GM23248 (cell line): ENCODE results near the gene BNIPL. TPM values are rescaled to one million over a fixed set of nuclear protein-coding genes. Genes with fewer than 3 reads are reported as not detected.

Experiments
- DNase-seq: peaks from one replicate; pipeline ENCODE4 v3.0.0-alpha.2; 2015
- H2AFZ ChIP-seq: fragments of 200-600 bp; sonication (generic); 2 replicates; pipeline ENCODE4 v1.6.1; 2016; ENCODE audit warnings: antibody characterized with exemption
- H3F3A ChIP-seq: fragments of 200-600 bp; sonication (generic); 2 replicates; pipeline ENCODE4 v1.6.1; 2016; ENCODE audit warnings: mild to moderate bottlenecking, antibody characterized with exemption, mixed run types; ENCODE audit not compliant: insufficient read depth
- H3K27ac ChIP-seq: fragments of 200-600 bp; sonication (generic); 2 replicates; pipeline ENCODE4 v1.5.1; 2016; ENCODE audit warnings: mild to moderate bottlenecking
- H3K27me3 ChIP-seq: fragments of 200-600 bp; sonication (generic); replicated peaks from 2 replicates; pipeline ENCODE4 v1.6.1; 2016; ENCODE audit warnings: mild to moderate bottlenecking; ENCODE audit not compliant: insufficient read depth
- H3K36me3 ChIP-seq: fragments of 200-600 bp; sonication (generic); 2 replicates; pipeline ENCODE4 v1.6.1; 2016; ENCODE audit warnings: low read depth, mild to moderate bottlenecking
- H3K4me1 ChIP-seq: fragments of 200-600 bp; sonication (generic); 2 replicates; pipeline ENCODE4 v1.6.1; 2016; ENCODE audit warnings: mild to moderate bottlenecking; ENCODE audit not compliant: insufficient read depth
- H3K4me2 ChIP-seq: fragments of 200-600 bp; sonication (generic); one replicate; pipeline ENCODE4 v1.6.1; 2016; ENCODE audit warnings: mild to moderate bottlenecking; ENCODE audit not compliant: unreplicated experiment
- H3K4me3 ChIP-seq: fragments of 200-600 bp; sonication (generic); 2 replicates; pipeline ENCODE4 v1.5.1; 2016; ENCODE audit warnings: mild to moderate bottlenecking
- H3K79me2 ChIP-seq: fragments of 200-600 bp; sonication (generic); 2 replicates; pipeline ENCODE4 v1.6.1; 2016; ENCODE audit warnings: mild to moderate bottlenecking; ENCODE audit not compliant: insufficient read depth
- H3K9ac ChIP-seq: fragments of 200-600 bp; sonication (generic); 2 replicates; pipeline ENCODE4 v1.6.1; 2016; ENCODE audit warnings: mild to moderate bottlenecking
- H3K9me2 ChIP-seq: fragments of 200-600 bp; sonication (generic); 2 replicates; pipeline ENCODE4 v1.6.1; 2016; ENCODE audit warnings: mixed run types, mild to moderate bottlenecking, moderate library complexity; ENCODE audit not compliant: insufficient read depth
- H3K9me3 ChIP-seq: fragments of 200-600 bp; sonication (generic); one replicate; pipeline ENCODE4 v1.6.1; 2017; ENCODE audit warnings: low read depth
- H4K20me1 ChIP-seq: fragments of 200-600 bp; sonication (generic); 2 replicates; pipeline ENCODE4 v1.6.0; 2016; ENCODE audit not compliant: insufficient read depth
- EZH2 ChIP-seq: fragments of 200-600 bp; sonication (generic); IDR thresholded peaks from 2 replicates; pipeline ENCODE4 v1.6.1; 2018; ENCODE audit warnings: antibody characterized with exemption, mild to moderate bottlenecking; ENCODE audit not compliant: insufficient read depth, poor library complexity, severe bottlenecking
- EZH2phosphoT487 ChIP-seq: fragments of 200-600 bp; sonication (generic); IDR thresholded peaks from 2 replicates; pipeline ENCODE4 v1.6.1; 2018; ENCODE audit warnings: antibody characterized with exemption, moderate library complexity, mild to moderate bottlenecking, low read depth; ENCODE audit not compliant: insufficient read depth
- WGBS, 2 experiments: methylation state at CpG; one replicate each; pipeline ENCODE4 v1.1.6; 2015 to 2017; ENCODE audit warnings: low lambda C conversion rate in 2 of 2, low coverage in 1 of 2; ENCODE audit errors: missing lambda C conversion rate in 2 of 2; 5-methylcytosine and 5-hydroxymethylcytosine counted together
- in situ Hi-C: fragments of 300-500 bp; cut with MboI; formaldehyde crosslinking; loops from 2 replicates; pipeline ENCODE4 v1.15.0; 2020
- polyA plus RNA-seq: library from polyadenylated mRNA; unstranded; fragments of >200 nt; fragmentation: Nextera tagmentation; extraction: Ambion mirVana; gene quantifications from 2 replicates; pipeline ENCODE4 v1.2.1, GENCODE V29; 2016
- total RNA-seq: library from RNA; depleted of rRNA; stranded (reverse); fragments of >200 nt; shearing (Covaris generic); gene quantifications from 2 replicates; pipeline ENCODE4 v1.2.3, GENCODE V29; 2014; rRNA removed

The BNIPL gene, protein sequence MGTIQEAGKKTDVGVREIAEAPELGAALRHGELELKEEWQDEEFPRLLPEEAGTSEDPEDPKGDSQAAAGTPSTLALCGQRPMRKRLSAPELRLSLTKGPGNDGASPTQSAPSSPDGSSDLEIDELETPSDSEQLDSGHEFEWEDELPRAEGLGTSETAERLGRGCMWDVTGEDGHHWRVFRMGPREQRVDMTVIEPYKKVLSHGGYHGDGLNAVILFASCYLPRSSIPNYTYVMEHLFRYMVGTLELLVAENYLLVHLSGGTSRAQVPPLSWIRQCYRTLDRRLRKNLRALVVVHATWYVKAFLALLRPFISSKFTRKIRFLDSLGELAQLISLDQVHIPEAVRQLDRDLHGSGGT
- total RNA-seq (not detected in 2 replicates), polyA plus RNA-seq (0.09 TPM in 1 of 2 replicates, not detected in the other)

DNA sequence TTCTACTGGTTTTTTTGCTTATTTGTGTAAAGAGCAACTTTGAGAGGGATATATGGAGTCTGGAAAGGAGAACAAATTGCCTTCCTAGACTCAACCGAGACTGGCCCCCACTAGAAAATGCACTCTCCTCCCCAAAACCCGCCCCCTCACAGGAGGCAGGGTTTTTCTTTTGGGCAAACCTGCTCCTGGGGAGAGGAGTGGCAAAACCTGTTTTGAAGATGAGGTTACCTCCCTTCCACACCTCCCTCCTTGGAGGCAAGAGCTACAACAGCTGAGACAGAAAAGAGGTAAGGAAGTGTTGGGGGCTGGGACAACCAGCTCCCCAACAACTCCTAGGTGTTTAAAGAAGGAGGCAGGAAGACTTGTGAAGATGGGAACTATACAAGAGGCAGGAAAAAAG, at the start of gene BNIPL:
Gene BNIPL (plus strand): TSS at position 231 of the 400 bp plus-strand sequence. CDS start 140 bp downstream, at position 371.
- TF ChIP-seq EZH2phosphoT487 = no peak
- no peak for TF ChIP-seq EZH2
- Histone ChIP-seq H3K9me3 (no peaks in the 10 kb centered on the region), H4K20me1 (no peaks in the 10 kb centered on the region), H3K4me1 (no peaks in the 10 kb centered on the region), H3F3A (no peaks in the 10 kb centered on the region), H3K79me2 (no peaks in the 10 kb centered on the region), H3K4me2 (no peak within 1 kb of the TSS), H3K9me2 (no peaks in the 10 kb centered on the region), H3K27ac (no peak within 1 kb of the TSS), H3K4me3 (no peak within 1 kb of the TSS), H3K36me3 (peaks cover 6% of the 10 kb centered on the region; the same call in 1 of the 2 replicates), H2AFZ (no peak within 1 kb of the TSS), H3K27me3 (no peaks in the 10 kb centered on the region), H3K9ac (no peak within 1 kb of the TSS)
- no peak for DNase-seq
- 48 to 51% methylated on average over 2 of the region's 2 CpGs for WGBS, 2 experiments
- in situ Hi-C loops = no loop called here

DNA sequence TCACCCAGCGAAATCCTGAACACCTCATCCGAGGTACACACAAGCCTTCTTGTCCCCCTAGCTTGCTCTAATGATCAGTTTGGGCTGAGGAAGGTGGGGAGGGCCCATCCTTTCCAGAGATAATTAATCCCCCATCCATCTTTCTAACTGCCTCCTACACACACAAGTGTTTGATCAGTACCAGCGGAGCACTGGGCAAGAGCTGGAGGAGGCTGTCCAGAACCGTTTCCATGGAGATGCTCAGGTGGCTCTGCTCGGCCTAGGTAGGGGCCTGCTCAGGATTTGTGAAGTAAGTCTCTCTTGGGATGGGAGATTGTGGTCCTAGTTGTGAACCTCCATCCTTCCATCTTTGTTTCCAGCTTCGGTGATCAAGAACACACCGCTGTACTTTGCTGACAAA, 48.5 kb upstream of the BNIPL start:
- Histone ChIP-seq H4K20me1 (no peaks in the 10 kb centered on the region), H3K9me3 (no peaks in the 10 kb centered on the region), H3K4me3 (no peak overlapping the region), H3K4me2 (no peak overlapping the region), H3K36me3 (no peaks in the 10 kb centered on the region), H3F3A (no peaks in the 10 kb centered on the region), H2AFZ (no peak overlapping the region), H3K9ac (no peak overlapping the region), H3K4me1 (no peaks in the 10 kb centered on the region), H3K79me2 (no peaks in the 10 kb centered on the region), H3K27me3 (no peaks in the 10 kb centered on the region), H3K27ac (no peak overlapping the region), H3K9me2 (no peaks in the 10 kb centered on the region)
- no peak for DNase-seq
- 77 to 81% methylated on average over 7 of the region's 7 CpGs for WGBS, 2 experiments
- no peak for TF ChIP-seq EZH2
- no peak for TF ChIP-seq EZH2phosphoT487
- in situ Hi-C loops = no loop called here

DNA sequence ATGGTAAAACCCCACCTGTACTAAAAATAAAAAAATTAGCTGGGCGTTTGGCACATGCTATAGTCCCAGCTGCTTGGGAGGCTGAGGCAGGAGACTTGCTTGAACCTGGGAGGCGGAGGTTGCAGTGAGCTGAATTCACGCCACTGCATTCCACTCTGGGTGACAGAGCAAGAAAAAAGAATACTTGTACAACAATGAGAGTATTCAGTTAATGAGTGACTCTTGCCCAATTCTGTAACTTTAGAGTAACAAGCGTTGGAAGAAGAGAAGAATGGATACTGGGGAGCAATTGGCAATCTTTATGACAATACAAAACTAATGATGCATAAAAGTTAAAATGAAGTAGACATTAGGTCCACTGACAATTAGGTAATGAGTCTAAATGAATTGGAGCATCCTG, 43.8 kb upstream of the BNIPL start:
- in situ Hi-C loops = no loop called here
- H3K79me2 ChIP-seq = no peaks in the 10 kb centered on the region
- 77% methylated on average over 4 of the region's 4 CpGs for WGBS, 2 experiments
- H3K4me2 ChIP-seq = no peak overlapping the region
- DNase-seq = no peak
- H3K36me3 ChIP-seq = no peaks in the 10 kb centered on the region
- H3K27me3 ChIP-seq = no peaks in the 10 kb centered on the region
- no peaks in the 10 kb centered on the region for H4K20me1 ChIP-seq
- no peak overlapping the region for H2AFZ ChIP-seq
- TF ChIP-seq EZH2 = no peak
- no peak for TF ChIP-seq EZH2phosphoT487
- H3K9ac ChIP-seq = no peak overlapping the region
- no peaks in the 10 kb centered on the region for H3K9me2 ChIP-seq
- no peaks in the 10 kb centered on the region for H3K9me3 ChIP-seq
- no peak overlapping the region for H3K27ac ChIP-seq
- no peak overlapping the region for H3K4me3 ChIP-seq
- H3F3A ChIP-seq = no peaks in the 10 kb centered on the region
- peaks cover 8% of the 10 kb centered on the region; the same call in 1 of the 2 replicates for H3K4me1 ChIP-seq

DNA sequence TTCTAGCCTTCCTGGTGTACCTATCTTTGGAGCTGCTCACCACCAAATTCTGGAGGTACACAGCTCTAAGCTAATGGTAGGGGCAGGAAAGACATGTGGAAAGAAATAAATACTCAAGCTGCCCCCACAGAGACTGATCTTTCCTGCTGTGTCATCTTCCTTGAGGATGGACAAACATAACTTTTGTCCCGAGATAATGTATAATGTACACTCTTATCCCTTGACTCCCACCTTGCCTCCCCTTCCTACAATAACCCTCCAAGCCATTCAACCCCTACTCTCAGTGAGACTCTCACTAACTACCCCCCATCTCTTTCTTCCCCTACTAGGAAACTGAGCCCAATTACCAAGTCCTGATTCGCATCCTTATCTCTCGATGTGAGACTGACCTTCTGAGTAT, 42.1 kb upstream of the BNIPL start:
- 79 to 81% methylated on average over 3 of the region's 3 CpGs for WGBS, 2 experiments
- no peak overlapping the region for H3K27ac ChIP-seq
- H3K9ac ChIP-seq = no peak overlapping the region
- no peak overlapping the region for H3K4me3 ChIP-seq
- H3K79me2 ChIP-seq = no peaks in the 10 kb centered on the region
- no peak overlapping the region for H2AFZ ChIP-seq
- no peaks in the 10 kb centered on the region for H3K9me2 ChIP-seq
- no peaks in the 10 kb centered on the region for H3F3A ChIP-seq
- no peak overlapping the region for H3K4me2 ChIP-seq
- in situ Hi-C loops = no loop called here
- no peaks in the 10 kb centered on the region for H3K27me3 ChIP-seq
- no peak for TF ChIP-seq EZH2
- no peak for TF ChIP-seq EZH2phosphoT487
- H3K9me3 ChIP-seq = no peaks in the 10 kb centered on the region
- no peaks in the 10 kb centered on the region for H3K36me3 ChIP-seq
- H3K4me1 ChIP-seq = peaks cover 9% of the 10 kb centered on the region
- DNase-seq = no peak
- H4K20me1 ChIP-seq = no peaks in the 10 kb centered on the region
